ENCODE results near the gene FAM20C.
"Not testable (repeated sequence)": the region's sequence is repeated elsewhere in the genome, so short reads cannot be mapped to it uniquely, and the experiment has no call there.

Gene FAM20C

GRCh38 chr7:234051-234707 lies 41.8 kb downstream of the FAM20C start:
- H3K4me1 Mint-ChIP-seq (ENCODE audit: low read depth): no peaks in the 10 kb centered on the region
- no peak overlapping the region for H3K27ac Mint-ChIP-seq
- DNase-seq (ENCODE audit: low spot score): no peak
- H3K9me3 Mint-ChIP-seq: no peaks in the 10 kb centered on the region
- no peaks in the 10 kb centered on the region for H3K27me3 Mint-ChIP-seq (ENCODE audit: low read depth)
- H3K4me3 Mint-ChIP-seq: no peak overlapping the region
- no peaks in the 10 kb centered on the region for H3K36me3 Mint-ChIP-seq (ENCODE audit: low read depth)

DNA sequence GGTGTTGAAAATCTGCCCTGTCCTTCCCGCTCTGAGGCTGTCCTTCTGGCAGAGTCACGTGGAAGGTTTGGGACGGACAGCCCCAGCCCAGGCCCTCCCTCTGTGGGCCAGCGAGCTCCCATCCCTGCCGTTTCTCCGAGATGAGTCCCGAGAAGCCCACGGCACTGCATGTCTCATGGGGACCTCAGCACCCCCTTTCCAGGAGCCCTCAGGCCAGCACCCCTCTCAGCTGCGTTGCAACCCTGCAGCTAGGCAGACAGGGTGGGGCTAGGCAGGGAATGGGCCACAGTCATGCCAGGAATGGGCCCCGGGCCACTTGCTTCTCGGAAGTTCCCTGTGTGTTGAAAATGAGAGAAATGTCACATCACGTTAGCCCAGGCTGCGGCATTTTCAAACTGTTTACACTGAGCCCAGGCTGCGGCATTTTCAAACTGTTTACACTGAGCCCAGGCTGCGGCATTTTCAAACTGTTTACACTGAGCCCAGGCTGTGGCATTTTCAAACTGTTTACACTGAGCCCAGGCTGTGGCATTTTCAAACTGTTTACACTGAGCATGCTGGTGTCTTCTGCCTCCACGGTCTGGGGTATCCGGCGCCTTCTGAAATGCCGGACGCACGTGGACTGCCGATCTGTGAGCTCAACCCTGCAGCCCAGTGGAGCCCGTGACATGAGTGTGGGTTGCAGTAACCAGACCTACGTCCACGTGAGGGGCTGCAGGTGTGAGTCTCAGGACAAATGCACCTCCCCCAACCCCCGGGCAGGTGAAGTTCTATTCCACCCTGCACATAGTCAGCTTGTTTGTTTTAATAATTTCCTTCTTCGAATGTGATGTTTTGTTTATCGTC lies 42.6 kb downstream of the FAM20C start:
- H3K4me1 Mint-ChIP-seq (ENCODE audit: low read depth): no peaks in the 10 kb centered on the region
- H3K27me3 Mint-ChIP-seq (ENCODE audit: low read depth): no peaks in the 10 kb centered on the region
- H3K27ac Mint-ChIP-seq: no peak overlapping the region
- H3K4me3 Mint-ChIP-seq: no peak overlapping the region
- DNase-seq (ENCODE audit: low spot score): no peak
- no peaks in the 10 kb centered on the region for H3K36me3 Mint-ChIP-seq (ENCODE audit: low read depth)
- H3K9me3 Mint-ChIP-seq: no peaks in the 10 kb centered on the region

DNA sequence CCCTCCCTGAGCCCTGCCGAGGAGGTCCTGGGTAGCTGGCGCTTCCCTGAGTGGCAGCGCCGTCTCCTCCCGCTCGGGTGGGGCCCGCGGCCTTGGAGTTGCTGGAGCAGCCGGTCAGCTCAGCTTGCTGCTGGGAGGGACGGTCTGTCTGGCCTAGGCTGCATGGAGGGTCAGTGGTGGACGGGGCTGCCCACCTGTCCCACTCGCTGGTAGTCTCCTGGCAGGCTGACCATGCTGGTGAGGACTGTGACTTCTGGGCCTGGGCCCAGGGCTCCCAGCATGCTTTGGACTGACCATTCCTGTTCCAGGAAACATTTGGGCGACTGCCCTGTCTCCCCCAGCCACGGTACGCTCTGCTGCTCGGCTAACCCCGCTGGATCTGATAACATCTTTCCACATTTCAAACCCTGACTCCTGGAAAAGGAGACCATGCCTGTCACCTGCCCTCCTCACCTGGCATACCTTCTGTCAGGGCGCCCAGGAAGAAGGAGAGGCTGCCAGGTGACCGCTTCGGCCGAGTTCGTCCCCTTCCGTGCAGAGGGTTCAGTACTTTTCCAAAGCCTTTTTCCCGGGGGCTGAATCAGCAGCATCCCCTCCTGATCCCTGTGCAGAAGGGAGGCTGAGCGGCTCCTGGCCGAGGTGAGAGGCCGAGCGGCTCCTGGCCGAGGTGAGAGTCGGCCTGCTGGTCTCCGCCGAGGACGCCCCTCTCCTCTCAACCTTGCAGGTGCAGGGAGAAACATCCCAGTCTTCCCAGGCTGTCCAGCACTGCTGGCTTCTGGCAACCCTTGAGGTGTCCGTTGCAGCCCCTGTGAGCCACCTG lies 43.4 kb downstream of the FAM20C start:
- Mint-ChIP-seq H3K4me3 (no peak overlapping the region), H3K27ac (no peak overlapping the region), H3K9me3 (no peaks in the 10 kb centered on the region), H3K27me3 (ENCODE audit: low read depth) (no peaks in the 10 kb centered on the region), H3K4me1 (ENCODE audit: low read depth) (no peaks in the 10 kb centered on the region), H3K36me3 (ENCODE audit: low read depth) (no peaks in the 10 kb centered on the region)
- no peak for DNase-seq (ENCODE audit: low spot score)

- Mint-ChIP-seq H3K4me1 (ENCODE audit: low read depth) (no peaks in the 10 kb centered on the region), H3K9me3 (no peaks in the 10 kb centered on the region), H3K4me3 (no peak overlapping the region), H3K27me3 (ENCODE audit: low read depth) (no peaks in the 10 kb centered on the region), H3K36me3 (ENCODE audit: low read depth) (no peaks in the 10 kb centered on the region), H3K27ac (no peak overlapping the region)
- DNase-seq (ENCODE audit: low spot score): no peak
Observed at GRCh38 chr7:236967-237366, 44.6 kb downstream of the FAM20C start.

DNA sequence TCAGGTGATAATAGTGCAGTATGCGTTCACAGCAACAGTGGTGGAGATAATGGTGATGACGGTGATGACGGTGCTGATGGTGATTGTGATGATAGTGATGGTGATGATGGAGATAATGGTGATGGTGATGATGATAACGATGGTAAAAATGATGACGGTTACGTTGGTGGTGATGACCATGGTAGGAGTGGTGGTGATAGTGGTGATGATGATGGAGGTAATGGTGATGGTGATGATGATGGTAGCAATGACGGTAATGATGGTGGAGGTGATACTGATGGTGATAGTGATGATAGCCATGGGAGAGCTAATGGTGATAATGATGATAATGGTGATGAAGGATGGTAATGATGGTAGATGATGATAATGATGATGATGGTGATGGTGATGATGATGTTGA lies 45.0 kb downstream of the FAM20C start:
- Mint-ChIP-seq H3K4me3 (no peak overlapping the region), H3K9me3 (no peaks in the 10 kb centered on the region), H3K27me3 (ENCODE audit: low read depth) (no peaks in the 10 kb centered on the region), H3K4me1 (ENCODE audit: low read depth) (no peaks in the 10 kb centered on the region), H3K36me3 (ENCODE audit: low read depth) (no peaks in the 10 kb centered on the region), H3K27ac (no peak overlapping the region)
- no peak for DNase-seq (ENCODE audit: low spot score)

DNA sequence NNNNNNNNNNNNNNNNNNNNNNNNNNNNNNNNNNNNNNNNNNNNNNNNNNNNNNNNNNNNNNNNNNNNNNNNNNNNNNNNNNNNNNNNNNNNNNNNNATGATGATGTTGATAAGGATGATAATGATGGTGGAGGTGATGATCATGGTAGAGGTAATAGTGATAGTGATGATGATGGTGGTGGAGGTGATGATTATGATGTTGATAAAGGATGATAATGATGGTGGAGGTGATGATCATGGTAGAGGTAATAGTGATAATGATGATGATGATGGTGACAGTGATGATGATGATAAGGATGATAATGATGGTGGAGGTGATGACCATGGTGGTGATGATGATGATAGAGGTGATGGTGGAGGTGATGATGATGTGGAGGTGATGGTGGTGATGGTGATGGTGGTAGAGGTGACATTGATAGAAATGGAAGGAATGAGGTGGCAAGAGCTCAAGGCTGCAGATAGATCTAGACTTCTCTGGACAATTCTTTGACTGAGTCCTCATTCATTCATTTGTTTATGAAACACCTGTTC lies 47.8 kb downstream of the FAM20C start:
- Mint-ChIP-seq H3K27ac (no peak overlapping the region), H3K9me3 (no peaks in the 10 kb centered on the region), H3K4me3 (no peak overlapping the region), H3K4me1 (ENCODE audit: low read depth) (no peaks in the 10 kb centered on the region), H3K36me3 (ENCODE audit: low read depth) (no peaks in the 10 kb centered on the region), H3K27me3 (ENCODE audit: low read depth) (no peaks in the 10 kb centered on the region)
- no peak for DNase-seq (ENCODE audit: low spot score)

GRCh38 chr7:240887-241421 lies 48.6 kb downstream of the FAM20C start:
- Mint-ChIP-seq H3K36me3 (ENCODE audit: low read depth) (no peaks in the 10 kb centered on the region), H3K4me1 (ENCODE audit: low read depth) (no peaks in the 10 kb centered on the region), H3K4me3 (no peak overlapping the region), H3K27ac (no peak overlapping the region), H3K9me3 (no peaks in the 10 kb centered on the region), H3K27me3 (ENCODE audit: low read depth) (no peaks in the 10 kb centered on the region)
- no peak for DNase-seq (ENCODE audit: low spot score)

DNA sequence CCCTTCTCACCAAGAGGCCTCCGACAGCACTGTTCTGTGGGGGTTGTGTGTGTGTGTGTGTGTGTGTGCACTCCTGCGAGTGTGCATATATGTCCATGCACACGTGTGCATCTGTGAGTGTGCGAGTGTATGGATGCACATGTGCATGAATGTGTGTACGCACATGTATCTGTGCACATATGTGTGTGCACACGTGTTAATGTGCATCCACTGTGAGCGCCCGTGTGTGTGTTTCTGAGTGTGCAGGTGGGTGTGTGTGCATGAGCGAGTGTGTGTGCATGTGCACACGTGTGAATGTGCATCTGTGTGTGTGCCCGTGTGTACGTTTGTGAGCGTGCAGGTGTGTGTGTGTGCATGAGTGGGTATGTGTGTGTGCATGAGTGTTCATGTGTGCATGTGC lies 49.1 kb downstream of the FAM20C start:
- no peak overlapping the region for H3K27ac Mint-ChIP-seq
- no peaks in the 10 kb centered on the region for H3K9me3 Mint-ChIP-seq
- no peaks in the 10 kb centered on the region for H3K4me1 Mint-ChIP-seq (ENCODE audit: low read depth)
- H3K27me3 Mint-ChIP-seq (ENCODE audit: low read depth): no peaks in the 10 kb centered on the region
- H3K36me3 Mint-ChIP-seq (ENCODE audit: low read depth): no peaks in the 10 kb centered on the region
- no peak for DNase-seq (ENCODE audit: low spot score)
- H3K4me3 Mint-ChIP-seq: no peak overlapping the region

DNA sequence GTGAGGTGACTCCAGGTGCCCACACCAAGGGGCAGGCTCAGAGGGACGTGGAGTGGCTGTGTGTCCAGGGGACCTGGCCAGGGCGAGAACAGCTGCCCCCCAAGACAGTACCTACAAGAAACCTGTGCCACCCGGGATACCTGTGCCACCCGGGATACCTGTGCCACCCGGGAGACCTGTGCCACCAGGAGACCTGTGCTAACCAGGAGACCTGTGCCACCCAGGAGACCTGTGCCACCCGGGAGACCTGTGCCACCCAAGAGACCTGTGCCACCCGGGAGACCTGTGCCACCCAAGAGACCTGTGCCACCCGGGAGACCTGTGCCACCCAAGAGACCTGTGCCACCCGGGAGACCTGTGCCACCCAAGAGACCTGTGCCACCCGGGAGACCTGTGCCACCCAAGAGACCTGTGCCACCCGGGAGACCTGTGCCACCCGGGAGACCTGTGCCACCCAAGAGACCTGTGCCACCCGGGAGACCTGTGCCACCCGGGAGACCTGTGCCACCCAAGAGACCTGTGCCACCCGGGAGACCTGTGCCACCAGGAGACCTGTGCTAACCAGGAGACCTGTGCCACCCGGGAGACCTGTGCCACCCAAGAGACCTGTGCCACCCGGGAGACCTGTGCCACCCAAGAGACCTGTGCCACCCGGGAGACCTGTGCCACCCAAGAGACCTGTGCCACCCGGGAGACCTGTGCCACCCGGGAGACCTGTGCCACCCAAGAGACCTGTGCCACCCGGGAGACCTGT lies 50.6 kb downstream of the FAM20C start:
- H3K27ac Mint-ChIP-seq; H3K27me3 Mint-ChIP-seq (ENCODE audit: low read depth); H3K4me1 Mint-ChIP-seq (ENCODE audit: low read depth); H3K4me3 Mint-ChIP-seq; H3K9me3 Mint-ChIP-seq; H3K36me3 Mint-ChIP-seq (ENCODE audit: low read depth); DNase-seq (ENCODE audit: low spot score): not testable (repeated sequence)

DNA sequence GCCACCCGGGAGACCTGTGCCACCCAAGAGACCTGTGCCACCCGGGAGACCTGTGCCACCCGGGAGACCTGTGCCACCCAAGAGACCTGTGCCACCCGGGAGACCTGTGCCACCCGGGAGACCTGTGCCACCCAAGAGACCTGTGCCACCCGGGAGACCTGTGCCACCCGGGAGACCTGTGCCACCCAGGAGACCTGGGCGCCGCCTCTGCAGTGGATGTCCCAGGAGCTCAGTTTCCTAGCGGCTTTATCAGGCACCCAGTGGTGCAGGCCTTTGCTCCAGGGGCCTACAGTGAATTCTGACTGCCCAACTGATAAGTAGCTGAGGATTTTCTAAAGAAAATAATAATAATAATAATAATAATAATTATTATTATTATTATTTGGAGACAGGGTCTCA lies 51.2 kb downstream of the FAM20C start:
- not testable (repeated sequence) for H3K36me3 Mint-ChIP-seq (ENCODE audit: low read depth); H3K27ac Mint-ChIP-seq; H3K27me3 Mint-ChIP-seq (ENCODE audit: low read depth); H3K4me1 Mint-ChIP-seq (ENCODE audit: low read depth); H3K9me3 Mint-ChIP-seq; H3K4me3 Mint-ChIP-seq; DNase-seq (ENCODE audit: low spot score)

GRCh38 chr7:244974-245373 lies 52.6 kb downstream of the FAM20C start:
- Mint-ChIP-seq H3K4me3 (no peak overlapping the region), H3K27me3 (ENCODE audit: low read depth) (no peaks in the 10 kb centered on the region), H3K36me3 (ENCODE audit: low read depth) (no peaks in the 10 kb centered on the region), H3K9me3 (no peaks in the 10 kb centered on the region), H3K27ac (no peak overlapping the region), H3K4me1 (ENCODE audit: low read depth) (no peaks in the 10 kb centered on the region)
- DNase-seq (ENCODE audit: low spot score): no peak

DNA sequence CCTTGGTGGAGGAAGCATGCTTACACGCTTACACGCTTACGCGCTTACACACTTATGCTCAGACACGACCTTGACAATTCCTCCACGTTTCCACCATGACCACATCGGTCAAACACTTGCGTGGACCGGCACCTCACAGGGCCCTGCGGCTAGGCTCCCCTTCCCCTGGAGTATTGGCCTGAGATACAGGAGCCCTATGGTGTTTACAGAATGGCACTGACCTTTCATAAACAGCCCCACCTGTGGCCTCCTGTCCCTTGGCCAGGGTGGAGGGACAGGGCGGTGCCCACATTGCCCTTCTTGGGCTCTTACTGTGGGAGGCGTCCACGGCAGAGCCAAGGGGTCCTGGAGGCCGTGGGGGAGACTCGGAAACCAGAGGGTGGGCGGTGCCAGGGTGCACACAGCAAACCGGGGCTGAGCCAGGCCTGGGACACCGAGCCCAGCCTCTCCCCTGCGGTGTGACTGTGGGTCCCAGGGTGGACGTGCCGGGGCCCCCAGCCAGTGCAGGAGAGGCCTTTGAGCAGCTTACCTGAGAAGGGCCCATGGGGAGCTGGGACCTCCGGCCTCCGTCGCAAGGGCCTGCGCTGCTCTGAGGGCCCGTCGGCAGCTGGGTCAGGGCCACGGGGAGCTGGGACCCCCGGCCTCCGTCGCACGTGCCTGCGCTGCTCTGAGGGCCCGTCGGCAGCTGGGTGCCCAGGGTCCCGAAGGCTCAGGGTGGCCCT lies 53.4 kb downstream of the FAM20C start:
- H3K27ac Mint-ChIP-seq: no peak overlapping the region
- H3K36me3 Mint-ChIP-seq (ENCODE audit: low read depth): no peaks in the 10 kb centered on the region
- no peak for DNase-seq (ENCODE audit: low spot score)
- no peak overlapping the region for H3K4me3 Mint-ChIP-seq
- no peaks in the 10 kb centered on the region for H3K27me3 Mint-ChIP-seq (ENCODE audit: low read depth)
- no peaks in the 10 kb centered on the region for H3K4me1 Mint-ChIP-seq (ENCODE audit: low read depth)
- H3K9me3 Mint-ChIP-seq: no peaks in the 10 kb centered on the region

DNA sequence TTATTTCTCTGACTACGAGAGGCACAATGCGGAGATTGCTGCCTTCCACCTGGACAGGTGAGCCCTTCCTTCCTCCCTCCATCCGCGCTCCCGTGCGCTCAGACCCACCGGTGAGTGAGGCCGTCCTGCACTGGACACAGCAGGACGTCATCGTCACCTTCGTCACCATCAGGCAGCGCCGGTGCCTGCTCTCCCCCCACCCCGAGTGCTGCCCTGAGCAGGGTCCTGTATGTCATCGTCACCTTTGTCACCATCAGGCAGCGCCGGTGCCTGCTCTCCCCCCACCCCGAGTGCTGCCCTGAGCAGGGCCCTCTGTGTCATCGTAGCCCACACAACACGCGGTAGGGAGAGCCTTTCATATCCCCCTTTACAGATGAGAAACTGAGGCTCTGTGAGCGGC lies 54.1 kb downstream of the FAM20C start:
- Mint-ChIP-seq H3K9me3 (no peaks in the 10 kb centered on the region), H3K27ac (no peak overlapping the region), H3K27me3 (ENCODE audit: low read depth) (no peaks in the 10 kb centered on the region), H3K36me3 (ENCODE audit: low read depth) (no peaks in the 10 kb centered on the region), H3K4me1 (ENCODE audit: low read depth) (no peaks in the 10 kb centered on the region), H3K4me3 (no peak overlapping the region)
- no peak for DNase-seq (ENCODE audit: low spot score)
